Upper lobe of left lung (tissue), 6 donors: ENCODE data around the gene ADAMTS16. TPM values are rescaled to one million over a fixed set of nuclear protein-coding genes. Genes with fewer than 3 reads are reported as not detected.
A peak's percentile ranks its signal among the peaks of the same experiment; 100 is the strongest.

Experiments used
- ATAC-seq, 2 donors: fragments of 200-7000 bp; cut with Tn5 transposase; one replicate each; pipeline ENCODE4 v1.9.1; 2022; ENCODE audit warnings: mild to moderate bottlenecking in 2 of 2, moderate library complexity in 2 of 2; ENCODE audit not compliant: low FRiP score in 2 of 2
- DNase-seq, 2 donors: peaks; one replicate each; pipeline ENCODE4 v3.0.0-alpha.2; 2019 to 2020
- H3K27ac ChIP-seq, 4 donors: fragments of 200-600 bp; sonication (generic); one replicate each; pipeline ENCODE4 v1.5.1; 2016 to 2019
- H3K27me3 ChIP-seq, 4 donors: fragments of 200-600 bp; sonication (generic); one replicate each; pipeline ENCODE4 v1.5.1; 2017 to 2019
- H3K36me3 ChIP-seq, 4 donors: fragments of 200-600 bp; sonication (generic); one replicate each; pipeline ENCODE4 v1.5.1; 2016 to 2019
- H3K4me1 ChIP-seq, 4 donors: fragments of 200-600 bp; sonication (generic); one replicate each; pipeline ENCODE4 v1.5.1; 2018 to 2019
- H3K4me3 ChIP-seq, 4 donors: fragments of 200-600 bp; sonication (generic); one replicate each; pipeline ENCODE4 v1.5.1; 2017 to 2019; ENCODE audit warnings: mild to moderate bottlenecking in 2 of 4, moderate library complexity in 1 of 4
- H3K9me3 ChIP-seq, 4 donors: fragments of 200-600 bp; sonication (generic); one replicate each; pipeline ENCODE4 v1.5.1; 2018 to 2019
- EP300 ChIP-seq, 4 donors: sonication (generic); formaldehyde crosslinking; IDR thresholded peaks; one replicate each; pipeline ENCODE4 v1.5.1; 2017; ENCODE audit warnings: antibody characterized with exemption in 4 of 4, control low read depth in 2 of 4
- POLR2A ChIP-seq, 4 donors: fragments of 450-650 bp; IDR thresholded peaks; one replicate each; pipeline ENCODE4 v1.5.1; 2016 to 2017; ENCODE audit warnings: antibody characterized with exemption in 4 of 4, mild to moderate bottlenecking in 2 of 4
- POLR2AphosphoS5 ChIP-seq, 2 donors: sonication (generic); formaldehyde crosslinking; IDR thresholded peaks; one replicate each; pipeline ENCODE4 v1.5.1; 2017; ENCODE audit warnings: antibody characterized with exemption in 2 of 2
- WGBS, 2 donors: methylation state at CpG; one replicate each; pipeline ENCODE4 v1.1.5; 2017 to 2018; 5-methylcytosine and 5-hydroxymethylcytosine counted together
- total RNA-seq, 6 donors: library from RNA; depleted of rRNA in 4 of 6; stranded (reverse); fragments of >200 nt in 4 of 6; gene quantifications; one replicate each; pipeline versions ENCODE4 v1.1.0 to v1.2.1, GENCODE V29; 2016 to 2021
- TF ChIP-seq, protein P1 (sequence below), 6 experiments: fragments of 450-650 bp in 4 of 6; fragments of 200-600 bp in 2 of 6; sonication (generic) in 2 of 6; IDR thresholded peaks; one replicate each; pipeline ENCODE4 v1.5.1; 2016 to 2019; ENCODE audit warnings: antibody characterized with exemption in 6 of 6
- donor health status: DM: no; HTN: no; CAD: no; lungs with moderate emphysema.
- donor health status: DM: no; HTN: yes; CAD: no; lungs with severe emphysema.

Gene ADAMTS16
- total RNA-seq, 6 donors from 2014 or later: 0.29 to 3.0 TPM; not detected in 4

DNA sequence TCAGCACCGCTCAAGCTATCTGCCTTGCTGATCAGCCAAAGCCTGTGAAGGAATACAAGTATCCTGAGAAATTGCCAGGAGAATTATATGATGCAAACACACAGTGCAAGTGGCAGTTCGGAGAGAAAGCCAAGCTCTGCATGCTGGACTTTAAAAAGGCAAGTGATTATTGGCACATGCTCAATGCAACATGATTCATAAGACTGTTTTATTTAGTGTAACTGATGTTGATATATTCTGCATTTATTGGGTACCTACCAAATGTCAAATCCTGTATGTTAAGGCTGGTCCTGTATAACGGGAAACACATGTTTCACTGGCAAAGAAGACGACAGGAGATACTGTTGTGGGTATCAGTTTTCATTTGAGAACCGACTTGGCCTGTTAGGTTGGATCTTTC lies 69.0 kb downstream of the ADAMTS16 start:
- DNase-seq (no peak), ATAC-seq (peak in 1 of 2 donors; percentile 73)
- Histone ChIP-seq H3K36me3 (no peaks in the 10 kb centered on the region), H3K27me3 (no peaks in the 10 kb centered on the region), H3K27ac (no peak overlapping the region), H3K9me3 (no peaks in the 10 kb centered on the region), H3K4me3 (no peak overlapping the region), H3K4me1 (no peaks in the 10 kb centered on the region)
- TF ChIP-seq POLR2A (IDR thresholded peaks at IDR 0.05): no peak
- no peak for TF ChIP-seq EP300 (IDR thresholded peaks at IDR 0.05)
- no peak for TF ChIP-seq POLR2AphosphoS5 (IDR thresholded peaks at IDR 0.05)
- TF ChIP-seq, protein P1, sequence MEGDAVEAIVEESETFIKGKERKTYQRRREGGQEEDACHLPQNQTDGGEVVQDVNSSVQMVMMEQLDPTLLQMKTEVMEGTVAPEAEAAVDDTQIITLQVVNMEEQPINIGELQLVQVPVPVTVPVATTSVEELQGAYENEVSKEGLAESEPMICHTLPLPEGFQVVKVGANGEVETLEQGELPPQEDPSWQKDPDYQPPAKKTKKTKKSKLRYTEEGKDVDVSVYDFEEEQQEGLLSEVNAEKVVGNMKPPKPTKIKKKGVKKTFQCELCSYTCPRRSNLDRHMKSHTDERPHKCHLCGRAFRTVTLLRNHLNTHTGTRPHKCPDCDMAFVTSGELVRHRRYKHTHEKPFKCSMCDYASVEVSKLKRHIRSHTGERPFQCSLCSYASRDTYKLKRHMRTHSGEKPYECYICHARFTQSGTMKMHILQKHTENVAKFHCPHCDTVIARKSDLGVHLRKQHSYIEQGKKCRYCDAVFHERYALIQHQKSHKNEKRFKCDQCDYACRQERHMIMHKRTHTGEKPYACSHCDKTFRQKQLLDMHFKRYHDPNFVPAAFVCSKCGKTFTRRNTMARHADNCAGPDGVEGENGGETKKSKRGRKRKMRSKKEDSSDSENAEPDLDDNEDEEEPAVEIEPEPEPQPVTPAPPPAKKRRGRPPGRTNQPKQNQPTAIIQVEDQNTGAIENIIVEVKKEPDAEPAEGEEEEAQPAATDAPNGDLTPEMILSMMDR (IDR thresholded peaks at IDR 0.05): no peak
- WGBS, 2 donors: 49 to 52% methylated on average over 5 of the region's 5 CpGs

DNA sequence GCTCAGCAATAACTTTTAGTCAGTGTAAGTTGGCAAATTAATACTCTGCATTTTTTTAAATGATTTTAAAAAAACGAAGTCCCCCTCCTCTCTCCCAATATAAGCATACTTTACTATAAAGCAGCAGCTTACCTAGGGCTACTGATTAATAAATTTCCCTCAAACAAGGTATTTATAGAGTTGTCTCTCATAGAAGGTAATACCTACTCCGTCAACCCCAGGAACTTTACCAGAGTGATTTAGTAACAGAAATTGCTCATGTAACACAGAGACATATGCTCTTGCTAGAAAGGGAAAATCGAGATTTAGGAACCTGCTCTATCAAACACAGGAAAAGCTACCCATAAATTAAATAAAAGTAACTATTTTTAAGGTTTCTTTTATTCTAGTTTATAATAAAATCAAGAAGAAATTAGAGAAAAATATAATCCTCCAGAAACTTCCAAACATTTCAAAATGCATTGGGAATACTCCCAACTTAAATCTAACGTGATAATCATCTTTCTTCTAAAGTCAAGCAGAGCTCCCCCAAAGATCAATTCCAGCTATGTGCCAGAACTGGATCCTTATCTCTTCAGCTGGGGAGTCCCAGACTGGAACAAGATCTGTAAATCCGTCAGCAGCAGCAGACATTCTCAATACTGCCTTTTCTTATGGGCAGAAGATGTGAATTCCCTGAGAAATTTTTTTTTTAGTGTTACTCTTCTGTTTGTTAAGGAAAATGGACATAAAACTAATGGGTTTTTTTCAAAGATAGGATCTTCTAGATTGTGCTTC lies 69.6 kb downstream of the ADAMTS16 start:
- no peak for DNase-seq
- Histone ChIP-seq H3K4me1 (no peaks in the 10 kb centered on the region), H3K36me3 (no peaks in the 10 kb centered on the region), H3K4me3 (no peak overlapping the region), H3K9me3 (no peaks in the 10 kb centered on the region), H3K27ac (no peak overlapping the region), H3K27me3 (no peaks in the 10 kb centered on the region)
- WGBS, 2 donors: 50 to 56% methylated on average over 5 of the region's 5 CpGs
- no peak for ATAC-seq
- TF ChIP-seq POLR2AphosphoS5 (IDR thresholded peaks at IDR 0.05) (no peak), EP300 (IDR thresholded peaks at IDR 0.05) (no peak), POLR2A (IDR thresholded peaks at IDR 0.05) (no peak)

DNA sequence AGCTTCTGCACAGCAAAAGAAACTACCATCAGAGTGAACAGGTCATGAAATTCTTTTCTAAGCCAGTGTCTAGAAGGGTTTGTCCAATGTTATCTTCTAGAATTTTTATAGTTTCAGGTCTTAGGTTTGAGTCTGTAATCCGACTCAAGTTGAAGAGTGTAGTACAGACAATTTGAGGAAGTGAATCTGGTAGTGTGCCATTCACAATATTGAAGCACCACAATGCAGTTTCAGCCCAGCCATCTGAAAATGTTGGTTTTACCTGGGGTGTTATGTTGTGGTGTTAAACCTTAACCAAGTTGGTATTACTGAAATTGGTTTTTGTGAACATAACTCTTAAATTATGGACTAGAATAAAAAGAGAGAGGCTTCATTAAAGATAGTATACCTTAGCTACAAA lies 77.2 kb downstream of the ADAMTS16 start:
- H3K27ac ChIP-seq: no peak overlapping the region
- no peaks in the 10 kb centered on the region for H3K4me1 ChIP-seq
- TF ChIP-seq POLR2A (IDR thresholded peaks at IDR 0.05) (no peak), EP300 (IDR thresholded peaks at IDR 0.05) (no peak), POLR2AphosphoS5 (IDR thresholded peaks at IDR 0.05) (no peak)
- TF ChIP-seq, protein P1 (IDR thresholded peaks at IDR 0.05): no peak
- H3K9me3 ChIP-seq: no peaks in the 10 kb centered on the region
- WGBS, 2 donors: 56 to 63% methylated on average over 1 of the region's 1 CpG
- no peaks in the 10 kb centered on the region for H3K36me3 ChIP-seq
- H3K27me3 ChIP-seq: no peaks in the 10 kb centered on the region
- no peak for ATAC-seq
- H3K4me3 ChIP-seq: no peak overlapping the region
- no peak for DNase-seq

DNA sequence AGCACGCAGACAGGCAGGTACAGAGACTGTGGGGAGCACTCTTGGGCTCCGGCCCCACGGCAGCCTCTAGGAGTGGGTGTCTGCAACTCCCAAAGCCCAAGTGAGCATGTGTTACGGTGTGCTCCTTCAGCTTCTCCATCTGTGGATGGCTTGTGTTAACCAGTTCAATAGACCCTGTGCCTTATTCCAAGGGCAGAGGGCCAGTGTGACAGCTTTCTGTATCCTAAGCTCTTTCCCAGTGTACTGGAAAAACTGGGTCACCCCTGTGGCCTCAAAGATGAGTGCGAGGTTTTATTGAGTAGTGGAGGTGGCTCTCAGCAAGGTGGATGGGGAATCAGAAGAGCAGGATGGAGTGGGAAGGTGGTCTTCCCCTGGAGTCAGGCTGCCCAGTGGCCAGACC lies 78.3 kb downstream of the ADAMTS16 start:
- no peaks in the 10 kb centered on the region for H3K27me3 ChIP-seq
- no peak for TF ChIP-seq EP300 (IDR thresholded peaks at IDR 0.05)
- TF ChIP-seq, protein P1 (IDR thresholded peaks at IDR 0.05): no peak
- no peak for TF ChIP-seq POLR2AphosphoS5 (IDR thresholded peaks at IDR 0.05)
- no peak for TF ChIP-seq POLR2A (IDR thresholded peaks at IDR 0.05)
- WGBS, 2 donors: 88 to 91% methylated on average over 5 of the region's 5 CpGs
- H3K36me3 ChIP-seq: no peaks in the 10 kb centered on the region
- peak in 1 of 2 donors; percentile 62 for ATAC-seq
- no peaks in the 10 kb centered on the region for H3K9me3 ChIP-seq
- H3K27ac ChIP-seq: no peak overlapping the region
- DNase-seq: peak in 1 of 2 donors; percentile 22
- H3K4me1 ChIP-seq: no peaks in the 10 kb centered on the region
- no peak overlapping the region for H3K4me3 ChIP-seq

DNA sequence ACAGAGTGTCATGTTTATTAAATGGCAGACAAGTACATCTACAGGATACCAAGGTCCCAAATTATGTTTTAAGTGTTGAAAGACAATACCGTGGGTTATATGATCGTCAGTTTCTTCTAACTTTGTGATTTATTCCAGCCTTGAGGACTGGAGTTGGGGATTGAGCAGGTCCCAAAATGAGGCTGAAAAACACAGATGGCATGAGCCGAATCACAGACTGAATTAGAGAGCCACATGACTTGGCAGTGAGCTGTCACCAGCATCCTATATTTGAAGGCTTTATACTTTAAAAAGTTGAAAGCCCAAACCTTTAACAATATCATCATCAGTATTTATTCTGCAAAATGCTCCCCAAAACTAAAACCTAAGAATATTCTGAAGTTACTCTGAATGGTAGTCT lies 79.4 kb downstream of the ADAMTS16 start:
- Histone ChIP-seq H3K36me3 (no peaks in the 10 kb centered on the region), H3K4me1 (no peaks in the 10 kb centered on the region), H3K27me3 (no peaks in the 10 kb centered on the region), H3K4me3 (no peak overlapping the region), H3K9me3 (no peaks in the 10 kb centered on the region), H3K27ac (no peak overlapping the region)
- no peak for TF ChIP-seq EP300 (IDR thresholded peaks at IDR 0.05)
- no peak for TF ChIP-seq POLR2AphosphoS5 (IDR thresholded peaks at IDR 0.05)
- TF ChIP-seq, protein P1 (IDR thresholded peaks at IDR 0.05): no peak
- no peak for TF ChIP-seq POLR2A (IDR thresholded peaks at IDR 0.05)
- WGBS, 2 donors: 78 to 90% methylated on average over 3 of the region's 3 CpGs
- no peak for ATAC-seq
- no peak for DNase-seq
